HEK293 (cell line): ENCODE data around the gene PLCG1.

Experiments used
- MZF1 ChIP-seq: fragments of 450-650 bp; formaldehyde crosslinking; IDR thresholded peaks from 2 replicates; pipeline ENCODE4 v1.5.1; 2017; ENCODE audit warnings: missing biosample characterization, missing genetic modification characterization, borderline replicate concordance
- ZFP37 ChIP-seq: fragments of 450-650 bp; formaldehyde crosslinking; IDR thresholded peaks from 2 replicates; pipeline ENCODE4 v1.5.1; 2016; ENCODE audit warnings: missing biosample characterization, missing genetic modification characterization
- ZNF292 ChIP-seq: fragments of 450-650 bp; formaldehyde crosslinking; IDR thresholded peaks from 2 replicates; pipeline ENCODE4 v1.5.1; 2016; ENCODE audit warnings: low read depth, missing biosample characterization, missing genetic modification characterization, borderline replicate concordance
- ZNF48 ChIP-seq: fragments of 450-650 bp; formaldehyde crosslinking; IDR thresholded peaks from 2 replicates; pipeline ENCODE4 v1.5.1; 2016; ENCODE audit warnings: missing biosample characterization, missing genetic modification characterization
- TF ChIP-seq, protein P1 (sequence below): fragments of 450-650 bp; formaldehyde crosslinking; IDR thresholded peaks from 2 replicates; pipeline ENCODE4 v1.5.1; 2016; ENCODE audit warnings: missing biosample characterization, missing genetic modification characterization

DNA sequence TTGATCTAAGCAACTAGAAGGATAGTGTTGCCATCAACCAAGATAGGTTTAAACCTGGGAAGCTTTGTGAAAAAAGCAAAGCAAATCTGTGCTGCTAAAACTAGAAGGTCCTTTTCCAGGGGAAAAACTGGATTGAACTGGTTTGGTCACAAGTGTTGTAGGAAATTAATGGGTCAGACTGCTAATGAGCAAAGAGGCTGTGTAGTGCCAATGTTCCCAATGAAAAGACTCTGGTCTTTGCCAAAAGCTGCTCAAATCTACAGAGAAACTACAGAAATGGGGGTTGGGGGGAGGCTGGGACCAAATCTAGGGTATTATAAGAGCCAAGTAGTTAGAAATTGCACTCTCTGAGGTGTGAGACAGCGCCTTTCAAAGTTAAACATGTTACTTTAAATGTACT lies 85.0 kb downstream of the PLCG1 start:
- TF ChIP-seq, protein P1, sequence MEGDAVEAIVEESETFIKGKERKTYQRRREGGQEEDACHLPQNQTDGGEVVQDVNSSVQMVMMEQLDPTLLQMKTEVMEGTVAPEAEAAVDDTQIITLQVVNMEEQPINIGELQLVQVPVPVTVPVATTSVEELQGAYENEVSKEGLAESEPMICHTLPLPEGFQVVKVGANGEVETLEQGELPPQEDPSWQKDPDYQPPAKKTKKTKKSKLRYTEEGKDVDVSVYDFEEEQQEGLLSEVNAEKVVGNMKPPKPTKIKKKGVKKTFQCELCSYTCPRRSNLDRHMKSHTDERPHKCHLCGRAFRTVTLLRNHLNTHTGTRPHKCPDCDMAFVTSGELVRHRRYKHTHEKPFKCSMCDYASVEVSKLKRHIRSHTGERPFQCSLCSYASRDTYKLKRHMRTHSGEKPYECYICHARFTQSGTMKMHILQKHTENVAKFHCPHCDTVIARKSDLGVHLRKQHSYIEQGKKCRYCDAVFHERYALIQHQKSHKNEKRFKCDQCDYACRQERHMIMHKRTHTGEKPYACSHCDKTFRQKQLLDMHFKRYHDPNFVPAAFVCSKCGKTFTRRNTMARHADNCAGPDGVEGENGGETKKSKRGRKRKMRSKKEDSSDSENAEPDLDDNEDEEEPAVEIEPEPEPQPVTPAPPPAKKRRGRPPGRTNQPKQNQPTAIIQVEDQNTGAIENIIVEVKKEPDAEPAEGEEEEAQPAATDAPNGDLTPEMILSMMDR (tag by site-specific recombination), result no peak
- no peak for TF ChIP-seq MZF1 (tag by site-specific recombination)
- no peak for TF ChIP-seq ZNF292
- TF ChIP-seq ZFP37, result no peak
- no peak for TF ChIP-seq ZNF48
